Lung (tissue), 12 donors: ENCODE results near the gene STEAP1B. TPM values are rescaled to one million over a fixed set of nuclear protein-coding genes. Genes with fewer than 3 reads are reported as not detected.

ENCODE experiments used
- ATAC-seq: fragments of 200-7000 bp; cut with Tn5 transposase; one replicate; pipeline ENCODE4 v1.9.1; 2020; ENCODE audit warnings: moderate number of reproducible peaks; ENCODE audit not compliant: insufficient read depth, low FRiP score
- DNase-seq, 3 donors: peaks; one replicate each; pipeline ENCODE4 v3.0.0-alpha.2; 2013 to 2017
- H3K27ac ChIP-seq, 2 donors: one replicate each; pipeline ENCODE4 v1.5.1; 2013; ENCODE audit warnings: mild to moderate bottlenecking in 2 of 2, moderate library complexity in 2 of 2, control low read depth in 1 of 2, inconsistent platforms in 1 of 2, low read depth in 1 of 2, low read length in 1 of 2
- H3K27me3 ChIP-seq, 3 donors: one replicate each; pipeline ENCODE4 v1.5.1; 2013; ENCODE audit warnings: low read length in 2 of 3; ENCODE audit not compliant: control insufficient read depth in 3 of 3, insufficient read depth in 3 of 3
- H3K36me3 ChIP-seq, 4 donors: one replicate each; pipeline ENCODE4 v1.5.1; 2013; ENCODE audit warnings: low read length in 4 of 4, mild to moderate bottlenecking in 1 of 4, moderate library complexity in 1 of 4; ENCODE audit not compliant: control insufficient read depth in 4 of 4, insufficient read depth in 4 of 4
- H3K4me1 ChIP-seq, 5 donors: one replicate each; pipeline ENCODE4 v1.5.1; 2013; ENCODE audit warnings: low read length in 5 of 5, mild to moderate bottlenecking in 2 of 5, moderate library complexity in 1 of 5; ENCODE audit not compliant: control insufficient read depth in 5 of 5, insufficient read depth in 5 of 5
- H3K4me3 ChIP-seq: one replicate; pipeline ENCODE4 v1.5.1; 2013; ENCODE audit warnings: mild to moderate bottlenecking, control low read depth, moderate library complexity
- H3K9ac ChIP-seq, 2 donors: one replicate each; pipeline ENCODE4 v1.5.1; 2013; ENCODE audit warnings: low read length in 2 of 2, control low read depth in 1 of 2; ENCODE audit not compliant: insufficient read depth in 1 of 2
- H3K9me3 ChIP-seq, 4 donors: one replicate each; pipeline ENCODE4 v1.5.1; 2013; ENCODE audit warnings: low read length in 3 of 4, mild to moderate bottlenecking in 1 of 4, moderate library complexity in 1 of 4; ENCODE audit not compliant: control insufficient read depth in 4 of 4, insufficient read depth in 3 of 4
- WGBS, 2 donors: extraction: QIAGEN DNeasy Blood & Tissue Kit; methylation state at CpG; one replicate each; pipeline ENCODE4 v1.1.7; 2013; 5-methylcytosine and 5-hydroxymethylcytosine counted together
- polyA plus RNA-seq, 2 donors: library from polyadenylated mRNA; stranded (reverse); fragments of 200-250 nt; gene quantifications; one replicate each; pipeline ENCODE4 v1.2.1, GENCODE V29; 2013
- total RNA-seq, 2 donors: library from RNA; depleted of rRNA in 1 of 2; stranded (reverse); fragments of >200 nt in 1 of 2; gene quantifications; one replicate each; pipeline ENCODE4 v1.2.1, GENCODE V29; 2014 to 2021
- TF ChIP-seq, protein P1 (sequence below): IDR thresholded peaks from 2 replicates; pipeline ENCODE4 v1.5.1; 2012; ENCODE audit warnings: mild to moderate bottlenecking; ENCODE audit errors: control extremely low read depth, extremely low read depth
- donor health status: control.
- donor health status: control.
- donor health status: Bipolar disorder and iron deficiency.
- donor health status: healthy.
- donor health status: DM: yes; HTN: yes; CAD: no.

The STEAP1B gene
- total and polyA plus RNA-seq, 4 donors: 0.16 to 1.5 (median 0.96) TPM

DNA sequence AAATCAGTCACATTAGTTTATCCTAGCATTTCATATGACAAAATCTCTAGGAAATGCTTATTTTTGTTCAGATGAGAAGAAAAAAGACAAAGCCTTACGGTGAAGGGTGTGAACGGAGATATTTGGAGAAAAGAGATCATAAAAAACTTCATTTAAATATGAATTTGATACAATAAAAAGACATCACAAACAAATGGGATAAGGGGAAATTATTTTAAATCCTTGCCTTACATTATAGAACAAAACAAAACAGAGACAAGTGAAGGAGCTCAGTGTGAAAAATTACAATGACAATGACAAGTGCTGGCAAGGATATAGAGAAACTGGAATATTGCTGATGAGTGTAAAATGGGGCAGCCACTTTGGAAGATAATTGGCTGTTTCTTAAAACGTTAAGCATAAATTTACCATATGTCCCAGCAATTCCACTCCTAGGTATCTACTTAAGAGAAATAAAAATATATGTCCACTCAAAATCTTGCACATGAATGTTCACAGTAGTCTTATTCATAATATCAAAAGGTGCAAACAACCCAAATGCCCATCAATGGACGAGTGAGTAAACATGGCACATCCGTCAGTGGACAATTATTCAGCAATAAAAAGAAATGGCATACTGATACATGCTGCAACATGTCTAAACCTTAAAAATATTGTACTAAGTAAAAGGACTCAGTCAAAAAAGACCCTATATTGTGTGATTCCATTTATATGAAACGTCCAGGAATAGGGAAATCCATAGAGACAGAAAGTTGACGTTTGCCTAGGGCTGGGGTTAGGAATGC is 77.0 kb downstream of the STEAP1B start:
- ATAC-seq (no peak), DNase-seq (no peak)
- Histone ChIP-seq H3K4me1 (no peaks in the 10 kb centered on the region), H3K9ac (no peak overlapping the region), H3K27ac (no peak overlapping the region), H3K36me3 (no peaks in the 10 kb centered on the region), H3K4me3 (no peak overlapping the region), H3K27me3 (no peaks in the 10 kb centered on the region), H3K9me3 (no peaks in the 10 kb centered on the region)
- WGBS, 2 donors: 83 to 85% methylated on average over 7 of the region's 7 CpGs
- TF ChIP-seq, protein P1, sequence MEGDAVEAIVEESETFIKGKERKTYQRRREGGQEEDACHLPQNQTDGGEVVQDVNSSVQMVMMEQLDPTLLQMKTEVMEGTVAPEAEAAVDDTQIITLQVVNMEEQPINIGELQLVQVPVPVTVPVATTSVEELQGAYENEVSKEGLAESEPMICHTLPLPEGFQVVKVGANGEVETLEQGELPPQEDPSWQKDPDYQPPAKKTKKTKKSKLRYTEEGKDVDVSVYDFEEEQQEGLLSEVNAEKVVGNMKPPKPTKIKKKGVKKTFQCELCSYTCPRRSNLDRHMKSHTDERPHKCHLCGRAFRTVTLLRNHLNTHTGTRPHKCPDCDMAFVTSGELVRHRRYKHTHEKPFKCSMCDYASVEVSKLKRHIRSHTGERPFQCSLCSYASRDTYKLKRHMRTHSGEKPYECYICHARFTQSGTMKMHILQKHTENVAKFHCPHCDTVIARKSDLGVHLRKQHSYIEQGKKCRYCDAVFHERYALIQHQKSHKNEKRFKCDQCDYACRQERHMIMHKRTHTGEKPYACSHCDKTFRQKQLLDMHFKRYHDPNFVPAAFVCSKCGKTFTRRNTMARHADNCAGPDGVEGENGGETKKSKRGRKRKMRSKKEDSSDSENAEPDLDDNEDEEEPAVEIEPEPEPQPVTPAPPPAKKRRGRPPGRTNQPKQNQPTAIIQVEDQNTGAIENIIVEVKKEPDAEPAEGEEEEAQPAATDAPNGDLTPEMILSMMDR: no peak

DNA sequence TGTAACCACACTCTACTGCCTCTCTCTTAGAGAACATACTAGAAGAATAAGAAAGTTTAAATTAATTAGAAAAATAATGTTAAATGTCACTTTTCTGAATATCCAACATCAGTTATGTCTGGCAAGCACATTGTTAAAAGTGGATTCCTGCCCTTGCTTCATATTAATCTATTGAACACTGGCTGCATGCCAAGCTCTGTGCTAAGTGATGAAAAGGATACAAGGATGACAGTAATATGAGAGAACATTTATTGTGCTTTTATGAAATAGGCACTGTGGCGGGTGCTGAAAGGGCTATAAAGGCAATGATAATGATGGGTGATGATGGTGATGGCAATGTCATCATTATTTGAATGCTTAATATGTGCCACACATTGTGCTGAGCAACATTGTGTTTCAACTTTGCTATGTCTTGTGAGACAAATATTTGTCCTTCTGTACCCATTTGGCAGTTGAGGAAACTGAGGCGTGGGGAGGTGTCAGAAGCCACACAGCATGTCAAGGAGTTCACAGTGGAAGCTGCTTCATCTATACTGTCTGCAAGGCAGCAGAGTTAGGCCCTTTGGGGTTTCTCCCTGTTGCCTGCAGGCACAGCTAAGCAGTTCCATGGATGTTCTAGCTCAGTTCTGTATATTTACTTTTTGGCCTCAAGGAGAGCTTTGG is 78.9 kb downstream of the STEAP1B start:
- Histone ChIP-seq H3K4me3 (no peak overlapping the region), H3K27me3 (no peaks in the 10 kb centered on the region), H3K27ac (no peak overlapping the region), H3K4me1 (no peaks in the 10 kb centered on the region), H3K9ac (no peak overlapping the region), H3K36me3 (no peaks in the 10 kb centered on the region), H3K9me3 (no peaks in the 10 kb centered on the region)
- ATAC-seq (no peak), DNase-seq (peak in 2 of 3 donors; percentile 46 to 48)
- TF ChIP-seq, protein P1: no peak
- WGBS, 2 donors: 78 to 88% methylated on average over 2 of the region's 2 CpGs

DNA sequence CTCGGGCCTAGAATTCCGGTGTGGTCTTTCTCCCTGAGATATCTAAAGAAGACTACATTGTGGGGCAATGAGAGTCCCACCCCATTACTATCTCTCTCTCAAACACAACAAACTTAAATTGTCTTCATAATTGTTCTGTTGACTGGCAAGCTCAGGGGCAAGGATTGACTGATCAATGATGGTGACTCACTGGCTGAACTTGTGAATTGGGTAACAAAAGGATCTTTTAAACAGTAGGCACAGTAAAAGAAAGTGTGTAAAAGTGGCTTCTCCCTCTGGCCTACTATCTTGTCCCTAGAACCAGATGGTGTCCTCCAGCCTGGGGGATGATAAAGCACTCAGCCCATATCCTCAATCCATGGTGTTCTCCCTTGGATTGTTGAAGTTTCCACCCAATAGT is 80.0 kb downstream of the STEAP1B start:
- H3K27ac ChIP-seq: no peak overlapping the region
- WGBS, 2 donors: 98 to 100% methylated on average over 2 of the region's 2 CpGs
- ATAC-seq: no peak

More for the DNA sequence above, 80.0 kb downstream of the STEAP1B start:
- Histone ChIP-seq H3K9me3 (no peaks in the 10 kb centered on the region), H3K4me1 (no peaks in the 10 kb centered on the region), H3K9ac (no peak overlapping the region), H3K36me3 (no peaks in the 10 kb centered on the region), H3K27me3 (no peaks in the 10 kb centered on the region), H3K4me3 (no peak overlapping the region)
- no peak for DNase-seq
- TF ChIP-seq, protein P1: no peak
